NOMO-1 treated with dmso at 0.1 percent for 144 hours (cell line): ENCODE data around the gene LHFPL3.

Experiments
- DNase-seq: peaks from one replicate; lab custom pipeline; 2025; ENCODE audit not compliant: unreplicated experiment; lab: John Stamatoyannopoulos, UW

LHFPL3 gene

GRCh38 chr7:104367926-104368325 is 39.5 kb downstream of the LHFPL3 start:
- DNase-seq, result no peak

- DNase-seq, result no peak
Observed at GRCh38 chr7:104371216-104371979, 43.0 kb downstream of the LHFPL3 start.

GRCh38 chr7:104371980-104372357 is 43.6 kb downstream of the LHFPL3 start:
- DNase-seq, result no peak

- DNase-seq, result no peak
Observed at GRCh38 chr7:104382616-104383015, 54.2 kb downstream of the LHFPL3 start.

- DNase-seq, result no peak
Observed at GRCh38 chr7:104386943-104387342, 58.5 kb downstream of the LHFPL3 start.

GRCh38 chr7:104388222-104388621 is 59.8 kb downstream of the LHFPL3 start:
- no peak for DNase-seq

- DNase-seq, result no peak
Observed at GRCh38 chr7:104395162-104395561, 66.8 kb downstream of the LHFPL3 start.

- no peak for DNase-seq
Observed at GRCh38 chr7:104397442-104397841, 69.0 kb downstream of the LHFPL3 start.

GRCh38 chr7:104408371-104408770 is 80.0 kb downstream of the LHFPL3 start:
- no peak for DNase-seq

GRCh38 chr7:104410742-104411141 is 82.3 kb downstream of the LHFPL3 start:
- no peak for DNase-seq

- no peak for DNase-seq
Observed at GRCh38 chr7:104412911-104413310, 84.5 kb downstream of the LHFPL3 start.

- no peak for DNase-seq
Observed at GRCh38 chr7:104414216-104414615, 85.8 kb downstream of the LHFPL3 start.

GRCh38 chr7:104415700-104416099 is 87.3 kb downstream of the LHFPL3 start:
- no peak for DNase-seq

- DNase-seq, result no peak
Observed at GRCh38 chr7:104416866-104417393, 88.5 kb downstream of the LHFPL3 start.

- DNase-seq, result no peak
Observed at GRCh38 chr7:104431930-104432329, 103.5 kb downstream of the LHFPL3 start.

GRCh38 chr7:104434129-104434528 is 105.7 kb downstream of the LHFPL3 start:
- no peak for DNase-seq

GRCh38 chr7:104442481-104442880 is 114.1 kb downstream of the LHFPL3 start:
- no peak for DNase-seq

- no peak for DNase-seq
Observed at GRCh38 chr7:104444017-104444416, 115.6 kb downstream of the LHFPL3 start.

GRCh38 chr7:104445393-104445792 is 117.0 kb downstream of the LHFPL3 start:
- DNase-seq, result no peak

GRCh38 chr7:104450861-104451260 is 122.5 kb downstream of the LHFPL3 start:
- no peak for DNase-seq

GRCh38 chr7:104453190-104453589 is 124.8 kb downstream of the LHFPL3 start:
- no peak for DNase-seq

- DNase-seq, result no peak
Observed at GRCh38 chr7:104458875-104459274, 130.5 kb downstream of the LHFPL3 start.
